Measurements from ENCODE around the gene ZFP64.
"Not testable (repeated sequence)": the region's sequence is repeated elsewhere in the genome, so short reads cannot be mapped to it uniquely, and the experiment has no call there.

The ZFP64 gene

DNA sequence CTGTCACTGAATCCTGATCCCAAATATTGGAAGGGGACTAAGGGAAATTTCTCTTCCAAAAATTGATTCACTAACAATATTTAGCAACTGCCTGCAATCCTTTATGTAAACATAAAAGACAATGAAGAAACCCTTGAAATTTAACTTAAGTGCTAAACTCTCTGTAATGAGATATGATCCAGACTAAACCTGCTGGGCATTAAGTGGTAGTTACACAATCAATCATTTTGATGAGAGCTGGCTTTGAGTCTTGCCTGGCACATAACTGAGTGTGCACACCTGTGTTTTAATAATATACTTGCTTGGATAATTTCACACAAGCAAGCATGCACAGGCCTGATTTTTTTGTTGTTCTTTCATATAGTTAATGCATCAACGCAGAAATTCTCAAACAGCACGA is 9.8 kb upstream of the ZFP64 start:
- DNase-seq: no peak

DNA sequence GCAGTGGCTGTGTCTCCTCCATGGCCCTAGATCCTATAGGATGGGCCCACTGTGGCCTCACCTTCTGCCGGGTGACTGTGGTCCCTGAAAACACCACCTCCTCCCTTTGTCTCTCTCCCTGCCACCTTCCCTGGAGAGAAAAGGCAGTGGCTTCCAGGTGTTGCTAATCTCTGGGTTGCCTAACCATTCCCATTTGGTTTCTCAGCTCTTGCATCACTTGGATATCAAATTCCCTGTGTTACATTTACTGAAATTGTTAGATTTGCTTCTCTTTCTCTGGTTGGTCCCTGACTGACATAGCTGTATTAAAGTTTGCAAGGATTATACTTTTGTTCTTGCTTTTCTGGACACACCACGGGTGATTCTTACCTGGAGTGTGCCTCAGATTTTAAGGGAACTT is 9.3 kb upstream of the ZFP64 start:
- DNase-seq: no peak

DNA sequence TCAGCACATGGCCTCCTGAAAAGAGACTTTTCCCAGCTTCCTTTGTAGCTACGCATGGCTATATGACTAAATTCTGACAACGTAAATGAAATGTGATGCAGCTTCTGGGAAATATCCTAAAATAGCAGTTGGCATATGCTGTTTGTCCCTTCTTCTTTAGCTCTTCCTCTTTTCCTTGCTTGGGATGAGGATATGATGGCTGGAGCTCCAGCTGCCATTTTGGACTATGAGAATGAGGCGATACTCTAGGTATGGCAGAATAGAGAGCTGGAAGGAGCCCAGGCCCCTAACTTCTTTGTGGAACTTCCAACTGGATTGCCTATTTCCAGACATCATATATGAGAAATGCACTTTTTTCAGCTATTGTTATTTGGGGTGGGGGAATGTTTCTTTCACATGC is 5.3 kb upstream of the ZFP64 start:
- no peak for DNase-seq

DNA sequence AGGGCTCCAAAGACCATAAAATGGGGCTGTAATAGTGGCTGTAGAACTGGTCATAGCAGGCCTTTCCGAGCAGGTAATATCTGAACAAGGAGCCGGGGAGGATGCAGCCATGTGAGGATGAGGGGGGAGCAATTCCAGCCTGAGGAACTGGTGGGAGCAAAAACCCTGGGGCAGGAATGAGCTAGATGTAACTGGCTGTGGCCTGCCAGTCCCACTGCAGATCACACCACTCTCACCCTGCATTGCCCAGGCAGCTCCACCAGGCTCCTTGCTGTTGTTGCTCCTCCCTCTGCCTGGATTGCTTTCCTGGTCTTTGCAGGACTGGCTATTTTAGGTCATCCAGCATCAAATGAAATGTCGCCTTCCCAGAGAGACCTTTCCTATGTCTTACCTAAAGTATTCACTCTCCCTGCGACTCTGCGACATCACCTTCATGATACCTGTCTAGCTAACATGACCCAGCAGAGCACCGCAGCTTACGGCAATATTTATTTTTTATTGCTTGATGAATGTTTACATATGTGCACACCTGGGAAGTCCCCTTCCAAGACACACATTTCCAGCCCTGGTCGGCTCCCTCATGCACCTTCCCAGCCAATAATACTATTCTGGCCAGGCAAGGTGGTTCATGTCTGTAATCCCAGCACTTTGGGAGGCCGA is 2.4 kb upstream of the ZFP64 start:
- DNase-seq: no peak

DNA sequence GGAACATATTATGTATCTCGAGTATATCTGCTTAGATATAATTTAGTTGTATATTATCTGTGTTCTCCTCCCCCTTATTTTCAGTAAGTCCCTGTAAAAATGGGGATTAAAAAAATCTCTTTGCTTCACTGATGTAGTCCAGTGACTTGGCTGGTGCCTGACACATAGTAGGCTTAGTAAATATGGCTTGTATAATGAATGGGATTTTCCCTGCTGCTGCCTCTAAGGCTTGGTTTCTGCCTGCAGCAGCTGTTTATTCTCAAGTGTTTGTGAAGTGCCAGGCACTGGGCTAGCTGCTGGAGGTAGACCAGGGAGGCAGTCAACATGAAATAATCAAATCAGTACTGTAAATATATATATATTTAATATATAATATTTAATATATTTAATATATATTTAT is 1.6 kb upstream of the ZFP64 start:
- no peak for DNase-seq

DNA sequence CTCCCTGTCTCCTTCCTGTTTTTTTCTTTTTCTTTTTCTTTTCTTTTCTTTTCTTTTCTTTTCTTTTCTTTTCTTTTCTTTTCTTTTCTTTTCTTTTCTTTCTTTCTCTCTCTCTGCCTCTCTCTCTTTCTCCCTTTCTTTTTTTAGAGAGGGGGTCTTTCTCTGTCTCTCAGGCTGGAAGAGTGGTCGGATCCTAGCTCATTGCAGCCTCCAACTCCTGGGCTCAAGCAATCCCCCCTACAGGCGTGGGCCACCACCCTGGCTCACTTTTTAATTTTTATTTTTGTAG is 1.1 kb upstream of the ZFP64 start:
- DNase-seq: not testable (repeated sequence)

DNA sequence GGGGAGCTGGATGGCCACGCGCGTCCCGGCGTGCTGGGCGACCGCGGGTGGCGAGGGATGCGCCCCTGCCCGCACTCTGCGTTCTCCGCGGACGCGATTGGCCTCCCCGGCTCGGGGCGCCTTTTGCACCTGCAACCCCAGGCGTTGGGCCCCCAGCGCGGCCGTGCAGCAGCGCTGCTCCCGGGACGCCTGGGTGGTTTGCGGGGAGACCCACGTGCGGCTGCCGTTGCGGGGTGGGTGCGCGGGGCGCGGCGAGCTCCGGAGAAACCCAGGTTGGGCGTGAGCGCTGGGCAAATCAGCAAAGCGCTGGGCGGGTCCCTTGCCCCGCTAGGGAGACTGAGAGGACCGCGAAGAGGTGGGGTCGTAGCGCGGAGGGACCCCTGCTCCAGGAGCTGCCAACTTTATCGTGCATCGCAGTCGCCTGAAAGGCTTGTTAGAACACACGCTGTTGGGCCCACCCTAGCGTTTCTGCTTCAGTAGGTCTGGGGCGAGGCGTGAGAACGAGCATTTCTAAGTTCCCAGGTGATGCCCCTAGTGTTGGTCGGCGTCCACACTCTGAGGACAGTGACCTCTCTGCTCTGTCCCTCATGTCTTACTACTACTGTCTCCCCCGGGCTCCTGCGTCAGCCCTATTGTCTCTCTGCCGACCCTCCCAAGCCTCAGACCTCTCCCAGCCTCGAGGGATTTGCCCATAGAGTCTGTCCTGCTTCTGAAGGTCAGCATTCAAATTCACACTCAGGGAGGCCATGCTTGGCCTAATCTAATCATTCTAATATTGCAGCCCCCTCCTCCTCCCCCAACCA is 538 bp upstream of the ZFP64 start:
- peak; percentile 27 for DNase-seq

DNA sequence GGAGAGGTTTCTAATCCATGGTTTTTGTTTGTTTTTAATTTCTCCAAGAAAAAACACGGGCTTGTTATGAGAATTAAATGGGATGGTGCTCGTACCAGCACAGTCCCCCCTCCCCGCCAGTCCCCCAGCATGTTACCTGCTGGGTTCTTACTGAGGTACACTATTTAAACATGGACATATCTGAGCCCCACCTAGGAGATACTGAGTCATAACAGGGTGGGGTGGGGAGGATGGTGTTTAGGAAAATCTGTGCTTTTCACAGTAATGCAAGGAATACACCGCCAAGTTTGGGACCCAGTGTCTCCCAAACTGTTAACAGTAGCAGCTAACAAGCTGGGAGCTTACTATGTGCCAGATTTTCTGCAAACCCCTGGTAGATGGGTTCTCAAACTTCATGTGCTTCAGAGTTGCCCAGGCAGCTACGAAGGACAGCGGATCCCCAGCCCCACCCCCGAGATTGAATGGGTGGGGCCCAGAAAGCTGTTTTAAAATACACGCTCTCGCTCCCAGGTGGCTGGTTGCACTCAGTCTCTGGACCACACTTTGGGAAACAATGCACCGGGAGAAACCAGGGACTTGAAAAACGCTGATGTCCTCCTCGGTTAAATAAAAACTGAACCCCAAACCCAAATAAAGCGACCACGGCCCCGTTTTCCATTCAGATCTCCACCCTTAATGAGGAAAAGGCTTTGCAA is 995 bp downstream of the ZFP64 start:
- DNase-seq: no peak

DNA sequence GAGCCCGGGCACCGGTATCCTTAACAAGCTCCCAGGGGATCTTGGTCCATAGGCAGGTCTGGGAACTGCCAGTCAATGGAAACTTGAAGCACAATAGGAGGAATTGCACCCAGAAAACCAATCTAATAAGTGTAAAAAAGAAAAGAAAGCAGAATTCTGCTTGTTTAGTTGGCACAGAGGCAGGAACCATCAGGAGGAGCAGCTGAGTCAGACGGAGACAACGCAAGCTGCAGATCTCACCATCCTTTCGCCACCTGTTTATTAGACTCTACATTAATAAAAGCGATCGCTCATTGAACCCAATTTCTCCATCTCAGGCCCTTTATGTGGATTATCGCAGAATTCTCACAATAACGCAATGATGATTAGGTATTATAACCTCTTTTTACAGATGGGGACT is 9.8 kb downstream of the ZFP64 start:
- no peak for DNase-seq

DNA sequence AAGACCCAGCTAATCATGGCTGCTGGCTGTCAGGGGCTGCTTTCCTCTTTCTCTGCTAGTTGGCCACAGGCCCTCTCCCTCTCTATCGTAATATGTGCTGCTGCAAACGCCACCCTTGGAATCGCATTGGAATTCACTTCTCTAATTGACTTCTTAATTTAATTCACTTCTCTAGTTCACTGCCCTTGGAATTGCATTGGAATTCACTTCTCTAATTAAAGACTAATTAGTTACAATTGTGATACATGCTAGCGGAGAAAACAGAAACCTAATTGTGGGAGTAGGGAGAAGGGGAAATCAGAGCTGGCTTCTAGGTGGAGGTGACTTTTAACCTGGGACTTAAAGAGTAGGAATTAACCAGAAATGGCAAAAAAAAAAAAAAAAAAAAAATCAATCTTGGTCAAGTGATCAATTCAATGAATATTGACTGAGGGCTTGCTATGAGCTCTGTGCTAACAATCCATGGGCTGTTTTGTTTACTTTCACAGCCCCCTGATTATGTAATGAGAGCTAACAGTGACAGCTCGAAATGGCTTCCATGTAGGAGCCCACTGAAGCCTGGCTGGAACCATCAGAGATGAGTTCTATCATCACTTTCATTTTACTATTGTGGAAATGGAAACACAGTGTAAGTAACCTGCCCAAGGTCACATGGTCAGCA is 11.3 kb downstream of the ZFP64 start:
- DNase-seq: no peak

DNA sequence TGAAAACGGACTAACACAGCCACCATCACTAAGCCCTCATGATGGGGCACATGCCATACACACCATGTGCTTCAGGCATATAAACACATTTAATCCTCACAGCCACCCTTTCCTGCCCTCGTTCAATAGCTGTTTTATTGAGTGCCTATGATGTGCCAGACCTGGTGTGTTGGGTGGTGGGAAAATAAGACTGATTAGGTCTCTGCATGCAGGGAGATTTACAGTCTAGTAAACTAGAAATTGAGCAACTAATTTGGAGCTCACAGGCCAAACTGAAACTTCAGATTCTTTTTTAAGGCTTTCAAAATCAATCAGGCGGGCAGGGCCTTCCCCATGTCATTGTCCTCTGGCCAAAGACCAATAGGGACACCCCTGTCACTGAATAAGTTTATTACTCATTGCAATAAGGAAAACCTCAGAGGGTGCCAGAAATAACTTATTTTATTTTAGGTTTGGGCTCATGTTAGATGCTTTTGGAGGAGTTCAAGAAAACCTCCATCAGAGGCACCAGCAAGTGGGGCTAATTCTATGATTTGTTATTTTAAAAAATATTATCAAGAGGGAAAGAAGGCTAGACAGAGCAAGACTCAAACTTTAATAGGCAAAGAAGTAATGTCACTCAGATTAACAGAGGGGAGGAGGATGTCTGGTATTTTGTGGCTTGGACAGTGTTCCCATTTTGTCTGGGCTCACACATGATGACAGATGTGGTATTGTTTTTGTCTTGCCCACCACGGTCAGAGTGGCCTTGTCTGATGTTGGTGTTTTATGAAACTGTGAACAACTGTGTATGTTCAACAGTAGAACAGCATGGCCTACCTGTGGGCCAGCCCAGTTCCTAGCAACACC is 12.0 kb downstream of the ZFP64 start:
- no peak for DNase-seq

DNA sequence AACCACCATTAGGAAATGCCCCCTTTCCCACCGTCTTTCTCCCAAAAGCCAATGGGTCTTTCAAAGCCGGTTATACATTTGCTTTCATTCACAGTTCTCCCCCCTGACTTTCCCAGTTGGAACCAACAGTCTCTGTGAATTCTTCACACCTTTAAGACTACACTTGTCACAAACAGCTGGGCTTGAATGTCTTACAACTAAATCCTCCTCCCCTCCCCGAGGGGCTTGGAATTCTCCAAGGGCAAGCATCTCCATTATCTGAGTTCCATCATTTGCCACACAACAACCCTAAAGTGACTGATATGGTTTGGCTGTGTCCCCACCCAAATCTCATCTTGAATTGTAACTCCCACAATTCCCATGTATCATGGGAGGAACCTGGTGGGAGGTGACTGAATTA is 12.9 kb downstream of the ZFP64 start:
- DNase-seq: no peak

DNA sequence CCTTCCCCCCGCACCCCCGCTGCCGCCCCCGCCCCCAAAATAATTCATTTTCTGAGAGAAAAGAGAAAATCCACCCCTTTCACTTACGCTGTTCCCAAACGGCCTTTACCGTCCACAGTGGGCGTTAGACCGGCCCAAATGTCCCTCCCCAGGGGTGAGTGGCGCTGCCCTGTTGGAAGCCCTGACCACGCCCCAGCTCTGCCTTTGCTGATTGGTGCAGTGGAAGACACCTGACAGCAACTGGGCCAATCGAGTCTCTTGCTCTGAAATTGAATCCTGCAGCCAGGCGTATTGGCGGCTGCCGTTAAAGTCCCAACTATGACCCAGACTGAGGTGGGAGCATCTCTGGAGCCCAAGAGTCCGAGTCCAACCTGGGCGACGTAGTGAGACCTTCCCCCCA is 15.7 kb downstream of the ZFP64 start:
- DNase-seq: no peak

DNA sequence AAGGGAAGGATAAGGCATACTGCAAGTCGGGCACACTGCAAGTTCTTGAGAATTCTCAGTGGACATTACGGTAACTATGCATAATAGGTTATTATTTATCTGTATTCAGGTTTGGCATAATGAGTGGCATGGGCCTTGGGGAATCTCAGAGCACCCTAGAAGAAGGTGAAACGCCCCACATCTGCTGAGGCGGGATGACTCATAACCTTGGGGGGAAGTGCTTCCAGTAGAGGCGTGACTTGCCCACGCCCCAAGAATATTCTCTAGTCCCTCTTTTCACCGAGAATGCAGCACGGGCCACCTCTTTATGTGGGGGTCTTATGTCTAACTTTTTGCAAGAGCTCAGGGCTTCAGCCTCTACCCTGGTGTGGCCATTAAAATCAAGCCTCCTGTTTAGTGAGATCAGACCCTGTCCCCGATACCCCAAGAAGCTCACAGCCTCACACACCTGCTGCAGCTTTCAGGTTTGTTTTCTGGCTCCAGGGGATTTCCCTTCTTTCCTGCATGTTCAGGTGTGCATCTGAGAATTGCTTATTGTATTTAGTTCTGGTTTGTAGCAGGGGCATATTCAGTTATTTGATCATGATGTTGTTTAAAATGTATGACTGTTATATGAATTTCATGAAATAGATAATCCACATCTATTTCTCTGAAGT is 19.1 kb downstream of the ZFP64 start:
- DNase-seq: no peak

DNA sequence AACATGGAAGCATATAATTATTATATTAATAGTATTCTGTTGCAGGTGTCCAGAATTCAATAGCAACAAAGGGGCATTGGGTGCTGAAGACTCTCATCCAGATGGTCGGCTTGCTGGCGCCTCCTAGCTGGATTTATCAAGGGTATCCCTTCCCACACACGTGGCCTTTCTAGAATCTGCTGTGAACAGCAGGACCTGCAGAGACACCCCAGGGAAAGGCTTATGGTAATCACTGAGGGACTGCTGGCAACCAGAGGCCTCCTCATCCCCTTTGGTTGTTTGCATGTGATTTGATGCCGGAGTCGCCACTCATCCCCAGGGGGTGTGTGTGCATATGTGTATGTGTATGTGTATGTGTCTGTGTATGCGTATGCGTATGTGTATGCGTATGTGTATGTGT is 20.6 kb downstream of the ZFP64 start:
- no peak for DNase-seq

DNA sequence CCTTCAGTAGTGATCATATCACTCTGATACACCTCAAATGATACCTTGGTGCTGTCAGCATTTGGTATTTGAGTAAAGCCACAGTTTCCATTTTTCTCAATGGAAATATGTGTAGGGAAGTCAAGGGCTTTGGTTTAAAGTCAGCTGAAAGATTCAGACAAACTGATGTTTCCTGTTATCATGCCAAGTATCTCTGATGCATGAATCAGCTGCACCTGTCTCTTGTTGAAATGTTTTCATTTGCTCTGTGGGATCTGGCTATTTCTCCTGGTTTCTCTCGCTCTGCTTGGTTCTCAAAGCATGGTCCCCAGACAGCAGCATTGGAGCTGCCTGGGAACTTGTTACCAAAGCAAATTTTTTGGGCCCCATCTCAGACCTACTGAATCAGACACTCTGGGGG is 23.5 kb downstream of the ZFP64 start:
- no peak for DNase-seq

DNA sequence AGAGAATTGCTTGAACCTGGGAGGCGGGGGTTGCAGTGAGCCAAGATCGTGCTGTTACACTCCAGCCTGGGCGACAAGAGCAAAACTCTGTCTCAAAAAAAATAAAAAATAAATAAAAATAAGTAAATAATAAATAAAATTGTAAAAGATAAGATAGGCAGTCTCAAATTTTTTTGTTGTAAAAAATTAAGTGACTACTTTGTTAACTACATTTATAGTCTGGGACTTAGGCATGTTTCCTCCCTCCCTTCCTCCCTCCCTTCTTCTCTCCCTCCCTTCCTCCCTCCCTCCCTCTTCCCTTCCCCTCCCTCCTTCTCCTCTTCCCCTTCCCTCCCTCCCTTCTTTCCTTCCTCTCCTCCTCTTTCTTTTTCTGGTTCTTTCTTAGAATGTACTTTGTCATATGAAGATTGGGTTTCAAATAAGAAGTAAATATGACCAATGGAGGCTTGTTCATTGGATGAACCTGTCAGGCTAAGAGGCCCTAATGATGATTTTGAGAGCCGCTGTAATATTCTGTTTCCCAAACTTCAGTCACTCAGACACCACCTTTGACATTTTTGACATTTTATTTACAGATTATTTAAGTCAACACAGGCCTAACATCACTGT is 24.2 kb downstream of the ZFP64 start:
- no peak for DNase-seq

DNA sequence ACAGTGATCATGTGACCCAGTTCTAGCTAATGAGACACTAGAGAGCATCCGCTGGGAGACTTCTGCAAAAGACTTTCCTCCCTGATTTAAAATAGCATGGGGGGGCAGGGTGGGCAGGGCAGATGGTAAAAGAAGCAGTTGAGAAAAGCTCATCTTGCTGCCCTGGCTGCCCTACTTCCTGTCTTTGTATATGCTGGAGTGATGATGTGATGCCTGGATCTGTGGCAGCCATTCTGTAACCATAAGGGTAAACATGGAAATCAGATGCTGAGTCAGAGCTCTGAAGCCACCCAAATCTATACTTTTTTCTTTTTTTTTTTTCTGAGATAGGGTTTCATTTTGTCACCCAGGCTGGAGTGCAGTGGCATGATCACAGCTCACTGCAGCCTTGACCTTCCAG is 25.4 kb downstream of the ZFP64 start:
- no peak for DNase-seq

DNA sequence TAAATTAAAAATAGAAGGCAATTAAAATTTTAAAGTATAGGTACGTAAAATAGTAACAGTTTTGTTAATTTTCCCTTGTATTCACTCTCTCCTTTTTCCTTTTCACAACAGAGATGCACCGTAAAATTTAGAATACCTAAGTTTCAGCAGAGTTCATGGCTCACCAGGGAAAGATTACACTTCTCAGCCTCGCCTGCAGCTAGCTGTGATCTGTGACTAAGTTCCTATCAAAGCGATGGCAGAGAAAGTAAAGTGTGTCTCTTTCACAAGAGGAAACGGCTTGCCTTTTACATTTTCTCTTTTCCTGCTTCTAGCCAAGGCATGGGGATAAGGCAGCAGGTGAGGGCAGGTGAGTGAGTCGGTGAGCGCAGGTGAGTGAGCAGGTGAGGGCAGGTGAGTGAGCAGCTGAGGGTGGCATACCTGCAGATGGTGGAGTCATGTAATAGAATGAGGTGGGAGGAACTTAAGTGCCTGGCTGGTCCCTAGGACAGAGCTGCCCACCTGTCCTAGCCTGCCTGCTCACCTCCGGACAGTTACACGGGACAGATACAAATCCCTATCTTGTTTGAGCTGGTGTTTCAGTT is 30.9 kb downstream of the ZFP64 start:
- DNase-seq: no peak

DNA sequence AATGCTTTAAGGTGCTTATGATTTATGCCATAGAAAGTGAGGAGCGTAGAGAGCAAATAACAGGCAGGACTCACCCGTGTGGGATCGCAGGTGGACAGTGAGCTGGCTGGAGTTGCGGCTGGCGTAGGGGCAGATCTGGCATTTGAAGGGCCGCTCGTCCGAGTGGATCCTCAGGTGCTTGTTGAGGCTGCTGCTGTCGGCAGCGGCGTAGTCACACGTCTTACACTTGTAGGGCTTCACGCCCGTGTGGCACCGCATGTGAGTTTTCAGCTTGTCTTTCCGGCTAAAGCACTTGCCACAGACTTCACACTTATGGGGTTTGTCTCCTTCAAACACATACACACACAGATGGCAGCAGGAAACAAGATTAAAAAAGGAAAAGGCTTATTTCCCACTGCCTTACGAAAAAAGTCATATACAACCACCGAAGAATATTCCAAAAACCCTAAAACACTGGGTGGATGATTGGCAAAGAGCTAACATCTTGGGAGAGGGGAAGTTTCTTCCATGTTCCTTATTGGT is 31.5 kb downstream of the ZFP64 start:
- no peak for DNase-seq

DNA sequence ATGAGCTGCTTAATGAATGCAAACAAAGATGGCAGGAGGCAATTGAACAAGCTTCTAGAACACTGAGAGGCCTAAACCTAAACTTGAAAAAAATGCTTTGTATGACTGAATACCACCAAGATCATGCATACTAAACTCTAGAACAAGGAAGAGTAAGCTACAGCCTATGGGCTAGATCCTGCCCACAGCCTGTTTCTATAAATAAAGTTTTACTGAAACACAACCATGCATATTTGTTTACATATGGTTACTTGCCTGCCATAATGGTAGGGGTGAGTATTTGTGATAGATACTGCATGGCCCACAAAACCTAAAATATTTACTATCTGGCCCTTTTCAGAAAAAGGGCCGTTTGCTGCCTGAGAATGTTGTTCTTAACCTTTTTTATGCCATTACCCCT is 37.0 kb downstream of the ZFP64 start:
- no peak for DNase-seq
